ENCODE results near the gene LDB2.

GRCh38 chr4:16573206-16573605 is 325.2 kb downstream of the LDB2 start:
- no peak for TF ChIP-seq ZNF274 (IDR thresholded peaks at IDR 0.05; ENCODE audit: low read depth, low read length)
- TF ChIP-seq SUZ12 (IDR thresholded peaks at IDR 0.05; ENCODE audit: extremely low read depth, insufficient read depth, insufficient read length) = no peak

All from NT2/D1 (cell line).